OCI-LY3 (cell line): Measurements from ENCODE around the gene ISG20L2.

Experiments
- H2AFZ ChIP-seq: fragments of 200-600, 300-600 bp; shearing (Covaris generic); 2 replicates; pipeline ENCODE4 v1.6.0; 2014; ENCODE audit warnings: antibody characterized with exemption, low read depth, low read length
- H3K27ac ChIP-seq: fragments of 200-600, 300-600 bp; sonication (generic); 2 replicates; pipeline ENCODE4 v1.5.1; 2014; ENCODE audit warnings: mild to moderate bottlenecking, low read length, moderate library complexity, mixed read lengths
- H3K27me3 ChIP-seq: fragments of 200-600, 300-600 bp; sonication (generic); 2 replicates; pipeline ENCODE4 v1.6.1; 2014; ENCODE audit warnings: low read depth, low read length, mixed read lengths
- H3K36me3 ChIP-seq: fragments of 200-600, 300-600 bp; sonication (generic); replicated peaks from 2 replicates; pipeline ENCODE3; 2014; ENCODE audit warnings: low read depth, low read length, mixed read lengths
- H3K4me1 ChIP-seq: fragments of 300-600, 200-600 bp; sonication (generic); 2 replicates; pipeline ENCODE4 v1.6.1; 2014; ENCODE audit warnings: low read length, mixed read lengths
- H3K4me2 ChIP-seq: fragments of 200-600, 300-600 bp; sonication (generic); 2 replicates; pipeline ENCODE4 v1.6.1; 2014; ENCODE audit warnings: low read length, mixed read lengths
- H3K4me3 ChIP-seq: fragments of 300-600, 200-600 bp; sonication (generic); 2 replicates; pipeline ENCODE4 v1.5.1; 2014; ENCODE audit warnings: antibody characterized with exemption, mild to moderate bottlenecking, low read length, moderate library complexity
- H3K79me2 ChIP-seq: fragments of 300-600, 200-600 bp; shearing (Covaris generic); 2 replicates; pipeline ENCODE4 v1.6.1; 2014; ENCODE audit warnings: mild to moderate bottlenecking, low read length, mixed read lengths
- H3K9ac ChIP-seq: fragments of 300-600, 200-600 bp; shearing (Covaris generic); 2 replicates; pipeline ENCODE4 v1.6.0; 2014; ENCODE audit warnings: mild to moderate bottlenecking, low read length, moderate library complexity
- H3K9me3 ChIP-seq: fragments of 200-600, 300-600 bp; shearing (Covaris generic); 2 replicates; pipeline ENCODE4 v1.6.1; 2014; ENCODE audit warnings: low read length, mixed read lengths; ENCODE audit not compliant: insufficient read depth
- H4K20me1 ChIP-seq: fragments of 200-600, 300-600 bp; sonication (generic); 2 replicates; pipeline ENCODE4 v1.6.1; 2016; ENCODE audit warnings: low read length, mixed read lengths; ENCODE audit not compliant: insufficient read depth
- CTCF ChIP-seq: fragments of 200-600, 300-600 bp; sonication (generic); IDR thresholded peaks from 2 replicates; pipeline ENCODE4 v1.5.1; 2014; ENCODE audit warnings: antibody characterized with exemption, low read length, low read depth
- EZH2phosphoT487 ChIP-seq: fragments of 200-600 bp; shearing (Covaris generic); IDR thresholded peaks from 2 replicates; pipeline ENCODE4 v1.6.1; 2018; ENCODE audit warnings: antibody characterized with exemption, mixed run types, low read depth

ISG20L2 gene

GRCh38 chr1:156706657-156707416 is 21.7 kb downstream of the ISG20L2 start:
- no peak overlapping the region for H3K27ac ChIP-seq
- peak overlapping the region; percentile 95 for H2AFZ ChIP-seq
- no peaks in the 10 kb centered on the region for H3K36me3 ChIP-seq
- H4K20me1 ChIP-seq, result no peaks in the 10 kb centered on the region
- peak overlapping the region; percentile 83 for H3K4me3 ChIP-seq
- peak overlapping the region; percentile 65 for H3K9ac ChIP-seq
- peaks cover 18% of the 10 kb centered on the region for H3K27me3 ChIP-seq
- peak overlapping the region; percentile 97 for H3K4me2 ChIP-seq
- H3K79me2 ChIP-seq, result no peaks in the 10 kb centered on the region
- H3K4me1 ChIP-seq, result peaks cover 10% of the 10 kb centered on the region; the same call in 1 of the 2 replicates
- TF ChIP-seq EZH2phosphoT487 (no peak), CTCF (no peak)
- H3K9me3 ChIP-seq, result no peaks in the 10 kb centered on the region

DNA sequence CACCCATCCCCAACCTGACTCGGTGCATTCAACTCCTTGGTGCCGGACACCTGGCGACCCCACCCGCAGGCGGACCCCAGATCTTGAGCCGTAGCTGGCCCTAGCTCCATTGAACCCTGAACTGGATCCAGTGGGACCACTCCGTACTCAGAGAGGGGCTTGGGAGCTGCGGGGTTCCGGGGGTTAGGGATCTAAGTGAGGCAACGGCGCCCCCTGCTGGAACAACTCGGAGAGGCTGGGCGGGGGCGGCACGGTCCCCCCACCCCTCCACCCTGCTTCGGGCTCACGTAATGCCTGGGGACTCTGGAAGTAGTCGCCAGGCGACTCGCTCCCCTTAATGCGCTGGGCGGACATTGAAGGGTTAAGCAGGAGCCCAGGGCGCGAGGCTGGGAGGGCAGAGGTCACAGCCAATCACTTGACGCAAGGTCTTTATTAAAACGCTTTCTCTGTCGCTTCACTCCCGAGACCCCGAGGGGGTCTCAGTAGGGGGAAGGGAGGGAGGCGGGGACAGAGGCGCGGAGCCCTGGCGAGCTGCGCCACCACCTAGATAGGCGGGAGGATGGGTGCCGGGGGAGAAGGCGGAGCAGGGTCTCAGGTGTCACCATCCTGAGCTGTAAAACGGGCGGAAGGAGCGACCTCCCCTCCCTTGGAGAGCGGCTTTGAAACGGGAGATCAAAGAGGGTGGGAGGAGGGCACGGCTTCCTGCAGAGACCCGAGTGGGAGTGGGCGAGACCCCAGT is 22.5 kb downstream of the ISG20L2 start:
- Histone ChIP-seq H3K27ac (no peak overlapping the region), H3K4me2 (peak overlapping the region; percentile 97), H3K4me1 (peaks cover 10% of the 10 kb centered on the region; the same call in 1 of the 2 replicates), H4K20me1 (no peaks in the 10 kb centered on the region), H3K9ac (peak overlapping the region; percentile 65), H3K79me2 (no peaks in the 10 kb centered on the region), H3K9me3 (no peaks in the 10 kb centered on the region), H3K27me3 (peaks cover 21% of the 10 kb centered on the region), H3K4me3 (peak overlapping the region; percentile 83), H3K36me3 (no peaks in the 10 kb centered on the region), H2AFZ (peak overlapping the region; percentile 95)
- peak; percentile 99 for TF ChIP-seq CTCF
- TF ChIP-seq EZH2phosphoT487, result no peak

- Histone ChIP-seq H3K27me3 (peaks cover 21% of the 10 kb centered on the region), H2AFZ (peak within 1 kb of the TSS; percentile 95), H3K79me2 (no peaks in the 10 kb centered on the region), H3K27ac (no peak within 1 kb of the TSS), H3K36me3 (no peaks in the 10 kb centered on the region), H3K4me1 (peaks cover 10% of the 10 kb centered on the region; the same call in 1 of the 2 replicates), H3K4me3 (peak within 1 kb of the TSS; percentile 83), H3K4me2 (peak within 1 kb of the TSS; percentile 97), H4K20me1 (no peaks in the 10 kb centered on the region), H3K9me3 (no peaks in the 10 kb centered on the region), H3K9ac (peak within 1 kb of the TSS; percentile 65)
- TF ChIP-seq CTCF (no peak), EZH2phosphoT487 (no peak)
Measured at GRCh38 chr1:156705321-156705917, 23.1 kb downstream of the ISG20L2 start, which contains the start of gene CRABP2. Gene CRABP2 (minus strand): TSS chr1:156705583. CDS start chr1:156705446, 137 bp downstream.

- Histone ChIP-seq H3K4me3 (no peak overlapping the region), H3K4me1 (peaks cover 10% of the 10 kb centered on the region; the same call in 1 of the 2 replicates), H3K36me3 (no peaks in the 10 kb centered on the region), H3K79me2 (no peaks in the 10 kb centered on the region), H2AFZ (no peak overlapping the region), H4K20me1 (no peaks in the 10 kb centered on the region), H3K9me3 (no peaks in the 10 kb centered on the region), H3K27ac (no peak overlapping the region), H3K4me2 (no peak overlapping the region), H3K9ac (no peak overlapping the region), H3K27me3 (peaks cover 21% of the 10 kb centered on the region)
- TF ChIP-seq CTCF (no peak), EZH2phosphoT487 (no peak)
Measured at GRCh38 chr1:156704930-156705320, 23.6 kb downstream of the ISG20L2 start.
